PC-9 (cell line): ENCODE data around the gene RNF152. TPM values are rescaled to one million over a fixed set of nuclear protein-coding genes. Genes with fewer than 3 reads are reported as not detected.
"Not testable (repeated sequence)": the region's sequence is repeated elsewhere in the genome, so short reads cannot be mapped to it uniquely, and the experiment has no call there.

Experiments
- BruUV-seq: library from RNA; stranded (reverse); fragments of 400-500 nt; replicated peaks from 2 replicates; lab custom pipeline; 2021; lab: Mats Ljungman, UMichigan
- CTCF ChIA-PET: fragments of 300-600 bp; sonication (Branson Sonifier 250); formaldehyde crosslinking; loops from one replicate; lab custom pipeline; 2022; ENCODE audit warnings: antibody characterized with exemption; lab: Charles Lee
- POLR2A ChIA-PET: fragments of 300-600 bp; sonication (Branson Sonifier 250); formaldehyde crosslinking; loops from one replicate; lab custom pipeline; 2022; ENCODE audit warnings: antibody characterized with exemption; ENCODE audit not compliant: unreplicated experiment; lab: Charles Lee
- DNase-seq, 2 experiments: peaks; one replicate each; pipeline versions ENCODE4 v3.0.0 to v3.0.0-alpha.2; 2015 to 2022; ENCODE audit warnings: mixed read lengths in 1 of 2
- H2AFZ ChIP-seq: fragments of 200-600 bp; sonication (generic); 2 replicates; pipeline ENCODE4 v1.8.1; 2017; ENCODE audit warnings: antibody characterized with exemption
- H3F3A ChIP-seq: fragments of 200-600 bp; sonication (generic); 2 replicates; pipeline ENCODE4 v1.8.1; 2017; ENCODE audit warnings: antibody characterized with exemption, mild to moderate bottlenecking, low read depth; ENCODE audit not compliant: insufficient read depth
- H3K27ac ChIP-seq: fragments of 200-600 bp; sonication (generic); 2 replicates; pipeline ENCODE4 v1.6.1; 2016; ENCODE audit warnings: mixed run types
- H3K27me3 ChIP-seq: fragments of 200-600 bp; sonication (generic); 2 replicates; pipeline ENCODE4 v1.6.1; 2016; ENCODE audit warnings: low read depth, mixed run types; ENCODE audit not compliant: insufficient read depth
- H3K36me3 ChIP-seq: fragments of 200-600 bp; sonication (generic); 2 replicates; pipeline ENCODE4 v1.6.1; 2016; ENCODE audit warnings: low read depth, mixed run types
- H3K4me1 ChIP-seq: fragments of 200-600 bp; sonication (generic); replicated peaks from 2 replicates; pipeline ENCODE4 v1.6.1; 2016; ENCODE audit warnings: mixed run types; ENCODE audit not compliant: insufficient read depth
- H3K4me2 ChIP-seq: fragments of 200-600 bp; sonication (generic); 2 replicates; pipeline ENCODE4 v1.6.1; 2017; ENCODE audit warnings: mixed run types
- H3K4me3 ChIP-seq: fragments of 200-600 bp; sonication (generic); 2 replicates; pipeline ENCODE4 v1.6.1; 2016; ENCODE audit warnings: mixed run types
- H3K79me2 ChIP-seq: fragments of 200-600 bp; sonication (generic); 2 replicates; pipeline ENCODE4 v1.6.1; 2017; ENCODE audit warnings: low read depth, mixed run types
- H3K9me2 ChIP-seq: fragments of 200-600 bp; sonication (generic); 2 replicates; pipeline ENCODE4 v1.8.1; 2017; ENCODE audit warnings: mild to moderate bottlenecking; ENCODE audit not compliant: insufficient read depth
- H3K9me3 ChIP-seq: fragments of 200-600 bp; sonication (generic); 2 replicates; pipeline ENCODE4 v1.8.1; 2016; ENCODE audit warnings: low read depth; ENCODE audit not compliant: insufficient read depth
- H4K20me1 ChIP-seq: fragments of 200-600 bp; sonication (generic); 2 replicates; pipeline ENCODE4 v1.8.1; 2017; ENCODE audit not compliant: insufficient read depth
- EZH2 ChIP-seq: fragments of 200-600 bp; sonication (generic); IDR thresholded peaks from 2 replicates; pipeline ENCODE4 v1.8.0; 2017; ENCODE audit warnings: antibody characterized with exemption, low read depth
- intact Hi-C: fragments of 100-400 bp; cut with micrococcal nuclease; formaldehyde crosslinking; loops from one replicate; pipeline ENCODE4 v1.10.0; 2022; ENCODE audit not compliant: unreplicated experiment
- total RNA-seq: library from RNA; stranded (reverse); gene quantifications from 2 replicates; pipeline ENCODE4 v1.2.3, GENCODE V29; 2021
- TF ChIP-seq, protein P1 (sequence below): fragments of 200-600 bp; sonication (generic); conservative IDR thresholded peaks from 2 replicates; pipeline ENCODE4 v1.6.1; 2017; ENCODE audit warnings: mixed run types, antibody characterized with exemption, mild to moderate bottlenecking, moderate library complexity

RNF152 gene
- total RNA-seq, 1 experiment from 2014 or later = not detected

DNA sequence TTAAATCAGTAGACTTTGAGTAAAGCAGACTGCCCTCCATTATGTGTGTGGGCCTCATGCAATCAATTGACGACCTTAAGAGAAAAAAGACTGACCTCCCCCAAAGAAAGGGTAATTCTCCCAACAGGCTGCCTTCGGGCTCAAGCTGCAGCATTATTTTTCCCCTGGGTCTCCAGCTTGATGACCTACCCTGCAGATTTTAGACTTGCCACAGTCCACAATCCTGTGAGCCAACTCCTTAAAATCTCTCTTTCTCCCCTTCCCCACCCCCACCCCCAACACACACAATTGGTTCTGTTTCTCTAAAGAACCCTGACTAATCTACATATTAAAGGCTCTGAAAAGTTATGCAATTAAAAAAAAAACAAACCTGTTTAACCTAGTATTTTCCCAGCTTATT lies 89.4 kb downstream of the RNF152 start:
- DNase-seq = no peak
- intact Hi-C loops = no loop called here
- ChIA-PET POLR2A (no interaction called here), CTCF (no interaction called here)
- Histone ChIP-seq H3F3A (no peaks in the 10 kb centered on the region), H3K27ac (no peak overlapping the region), H3K4me3 (no peak overlapping the region), H3K4me2 (no peak overlapping the region), H3K36me3 (no peaks in the 10 kb centered on the region), H3K9me2 (no peaks in the 10 kb centered on the region), H3K4me1 (no peaks in the 10 kb centered on the region), H3K27me3 (no peaks in the 10 kb centered on the region), H3K9me3 (no peaks in the 10 kb centered on the region), H3K79me2 (no peaks in the 10 kb centered on the region), H4K20me1 (no peaks in the 10 kb centered on the region), H2AFZ (no peak overlapping the region)
- TF ChIP-seq, protein P1, sequence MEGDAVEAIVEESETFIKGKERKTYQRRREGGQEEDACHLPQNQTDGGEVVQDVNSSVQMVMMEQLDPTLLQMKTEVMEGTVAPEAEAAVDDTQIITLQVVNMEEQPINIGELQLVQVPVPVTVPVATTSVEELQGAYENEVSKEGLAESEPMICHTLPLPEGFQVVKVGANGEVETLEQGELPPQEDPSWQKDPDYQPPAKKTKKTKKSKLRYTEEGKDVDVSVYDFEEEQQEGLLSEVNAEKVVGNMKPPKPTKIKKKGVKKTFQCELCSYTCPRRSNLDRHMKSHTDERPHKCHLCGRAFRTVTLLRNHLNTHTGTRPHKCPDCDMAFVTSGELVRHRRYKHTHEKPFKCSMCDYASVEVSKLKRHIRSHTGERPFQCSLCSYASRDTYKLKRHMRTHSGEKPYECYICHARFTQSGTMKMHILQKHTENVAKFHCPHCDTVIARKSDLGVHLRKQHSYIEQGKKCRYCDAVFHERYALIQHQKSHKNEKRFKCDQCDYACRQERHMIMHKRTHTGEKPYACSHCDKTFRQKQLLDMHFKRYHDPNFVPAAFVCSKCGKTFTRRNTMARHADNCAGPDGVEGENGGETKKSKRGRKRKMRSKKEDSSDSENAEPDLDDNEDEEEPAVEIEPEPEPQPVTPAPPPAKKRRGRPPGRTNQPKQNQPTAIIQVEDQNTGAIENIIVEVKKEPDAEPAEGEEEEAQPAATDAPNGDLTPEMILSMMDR = no peak
- no peak for TF ChIP-seq EZH2
- no TSS peak for BruUV-seq

DNA sequence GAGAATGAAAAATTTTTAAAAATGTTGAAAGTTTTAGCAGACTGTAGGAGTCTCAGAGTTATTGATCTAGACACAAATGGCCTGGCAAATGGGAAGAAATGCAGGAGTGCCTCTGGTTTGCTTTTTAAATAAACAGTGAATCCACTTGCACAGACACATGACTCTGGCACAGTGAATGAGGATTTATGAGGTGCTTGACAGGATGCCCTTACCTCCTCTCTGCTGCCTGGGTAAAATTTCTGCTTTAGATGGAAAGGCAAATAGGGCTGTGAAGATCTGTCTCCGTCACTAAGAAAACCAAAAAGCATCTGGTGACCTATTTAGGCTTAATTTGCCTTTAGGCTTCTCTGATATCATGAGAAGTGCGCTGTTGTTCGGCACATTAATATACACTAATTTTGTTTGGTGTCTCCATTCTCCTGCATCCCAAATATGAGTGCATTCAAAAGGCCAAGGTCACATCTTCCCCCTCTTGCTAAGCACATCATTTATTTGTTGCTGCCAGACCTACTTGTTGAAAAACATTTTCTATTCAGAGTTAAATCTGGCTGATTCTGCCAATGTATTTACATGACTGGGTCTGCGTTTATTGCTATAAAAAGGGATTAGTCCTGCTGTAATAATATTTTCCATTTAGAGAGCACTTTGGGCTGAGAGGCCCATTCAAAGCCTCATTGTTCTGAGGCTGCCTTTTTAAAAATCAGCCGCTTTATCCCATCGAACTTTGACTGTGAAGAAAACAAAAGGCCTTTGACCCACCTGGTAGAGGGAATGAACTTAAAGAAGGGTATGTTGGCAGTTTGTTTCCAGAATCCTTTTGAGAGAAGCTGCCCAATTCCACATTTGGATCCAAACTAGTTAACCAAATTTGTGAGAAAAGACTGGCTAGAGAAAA lies 94.9 kb downstream of the RNF152 start:
- no peak overlapping the region for H3K4me2 ChIP-seq
- BruUV-seq = no TSS peak
- H3K4me3 ChIP-seq = no peak overlapping the region
- H3K27ac ChIP-seq = no peak overlapping the region
- TF ChIP-seq, protein P1 = no peak
- TF ChIP-seq EZH2 = no peak
- no peaks in the 10 kb centered on the region for H3F3A ChIP-seq
- intact Hi-C loops = no loop called here
- H3K9me3 ChIP-seq = no peaks in the 10 kb centered on the region
- no peaks in the 10 kb centered on the region for H4K20me1 ChIP-seq
- no peaks in the 10 kb centered on the region for H3K27me3 ChIP-seq
- CTCF ChIA-PET = no interaction called here
- no peaks in the 10 kb centered on the region for H3K79me2 ChIP-seq
- no peaks in the 10 kb centered on the region for H3K9me2 ChIP-seq
- no peaks in the 10 kb centered on the region for H3K36me3 ChIP-seq
- no peak for DNase-seq
- H2AFZ ChIP-seq = no peak overlapping the region
- POLR2A ChIA-PET = no interaction called here
- no peaks in the 10 kb centered on the region for H3K4me1 ChIP-seq

DNA sequence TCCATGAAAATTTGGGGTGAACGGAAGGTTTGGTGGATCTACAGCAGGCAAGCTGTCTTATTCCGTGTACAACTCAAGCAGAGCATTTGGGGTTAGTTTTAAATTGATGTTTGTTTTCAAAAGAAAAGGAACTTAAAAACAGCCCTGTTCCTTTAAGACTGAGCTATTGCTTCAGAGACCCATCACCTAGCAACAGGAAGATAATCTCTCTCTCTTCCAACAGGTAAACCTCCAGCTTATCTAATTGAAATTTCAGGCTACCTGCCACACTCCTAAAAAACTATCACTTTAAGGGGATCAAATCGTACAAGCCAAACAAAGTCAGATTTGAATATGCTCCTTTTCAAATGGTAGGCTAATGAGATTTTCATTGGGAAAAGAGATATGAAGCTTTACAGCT lies 101.8 kb downstream of the RNF152 start:
- no peaks in the 10 kb centered on the region for H3K27me3 ChIP-seq
- no peaks in the 10 kb centered on the region for H4K20me1 ChIP-seq
- CTCF ChIA-PET = no interaction called here
- POLR2A ChIA-PET = no interaction called here
- no peaks in the 10 kb centered on the region for H3F3A ChIP-seq
- TF ChIP-seq, protein P1 = no peak
- TF ChIP-seq EZH2 = no peak
- H3K4me3 ChIP-seq = no peak overlapping the region
- H3K9me3 ChIP-seq = no peaks in the 10 kb centered on the region
- no TSS peak for BruUV-seq
- no peaks in the 10 kb centered on the region for H3K4me1 ChIP-seq
- H3K4me2 ChIP-seq = no peak overlapping the region
- no peak overlapping the region for H3K27ac ChIP-seq
- no peak overlapping the region for H2AFZ ChIP-seq
- H3K9me2 ChIP-seq = no peaks in the 10 kb centered on the region
- intact Hi-C loops = no loop called here
- no peaks in the 10 kb centered on the region for H3K36me3 ChIP-seq
- H3K79me2 ChIP-seq = no peaks in the 10 kb centered on the region
- DNase-seq = no peak

DNA sequence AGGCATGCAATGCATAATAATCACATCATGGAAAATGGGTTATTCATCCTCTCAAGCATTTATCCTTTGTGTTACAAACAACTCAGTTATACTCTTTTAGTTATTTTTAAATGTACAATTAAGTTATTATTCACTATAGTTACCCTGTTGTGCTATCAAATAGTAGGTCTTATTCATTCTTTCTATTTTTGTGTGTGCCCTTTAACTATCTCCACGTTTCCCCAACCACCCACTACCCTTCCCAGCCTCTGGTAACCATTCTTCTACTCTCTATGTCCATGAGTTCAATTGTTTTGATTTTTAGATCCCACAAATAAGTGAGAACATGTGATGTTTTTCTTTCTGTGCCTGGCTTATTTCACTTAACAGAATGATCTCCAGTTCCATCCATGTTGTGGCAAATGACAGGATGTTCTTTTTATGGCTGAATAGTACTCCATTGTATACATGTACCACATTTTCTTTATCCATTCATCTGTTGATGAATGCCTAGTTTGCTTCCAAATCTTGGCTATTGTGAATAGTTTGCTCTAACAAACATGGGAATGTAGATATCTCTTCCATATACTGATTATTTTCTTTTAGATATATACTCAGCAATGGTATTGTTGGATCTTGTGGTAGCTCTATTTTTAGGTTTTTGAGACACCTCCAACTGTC lies 105.7 kb downstream of the RNF152 start:
- H3K9me3 ChIP-seq, DNase-seq, H3K9me2 ChIP-seq, CTCF ChIA-PET, intact Hi-C loops, H3K4me2 ChIP-seq, BruUV-seq, H3F3A ChIP-seq, H3K36me3 ChIP-seq, H4K20me1 ChIP-seq, H3K27ac ChIP-seq, H3K27me3 ChIP-seq, POLR2A ChIA-PET, H2AFZ ChIP-seq, H3K4me3 ChIP-seq, H3K4me1 ChIP-seq, H3K79me2 ChIP-seq: not testable (repeated sequence)
